NCI-H146 treated with DMSO at 0.1 percent for 48 hours (cell line): ENCODE measurements around the gene ATP9B.
"Not testable (repeated sequence)": the region's sequence is repeated elsewhere in the genome, so short reads cannot be mapped to it uniquely, and the experiment has no call there.

ENCODE experiments used
- DNase-seq: peaks from one replicate; lab custom pipeline; 2025; ENCODE audit not compliant: unreplicated experiment; lab: John Stamatoyannopoulos, UW

Gene ATP9B

GRCh38 chr18:79129120-79129519 lies 59.9 kb downstream of the ATP9B start:
- no peak for DNase-seq

- no peak for DNase-seq
Observed at GRCh38 chr18:79133724-79134123, 64.5 kb downstream of the ATP9B start.

- DNase-seq, result no peak
Observed at GRCh38 chr18:79135924-79136323, 66.7 kb downstream of the ATP9B start.

- no peak for DNase-seq
Observed at GRCh38 chr18:79136742-79137141, 67.5 kb downstream of the ATP9B start.

DNA sequence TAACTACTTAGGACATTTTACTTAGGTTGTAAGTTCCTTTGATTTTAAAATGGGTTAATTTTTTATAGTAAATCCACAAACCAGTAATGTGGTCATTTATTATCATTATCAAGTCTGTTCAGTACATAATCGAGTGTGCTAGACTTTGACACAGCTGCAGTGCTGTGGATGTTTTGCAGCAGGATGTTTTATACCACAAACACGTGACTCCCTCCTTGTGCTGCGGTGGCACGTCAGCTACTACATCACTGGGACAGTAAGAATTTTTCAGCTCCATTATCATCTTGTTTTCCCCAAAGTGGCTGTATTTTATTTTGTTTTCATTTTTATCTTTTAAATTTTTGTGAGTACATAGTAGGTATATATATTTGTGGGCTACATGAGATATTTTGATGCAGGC lies 70.0 kb downstream of the ATP9B start:
- no peak for DNase-seq

DNA sequence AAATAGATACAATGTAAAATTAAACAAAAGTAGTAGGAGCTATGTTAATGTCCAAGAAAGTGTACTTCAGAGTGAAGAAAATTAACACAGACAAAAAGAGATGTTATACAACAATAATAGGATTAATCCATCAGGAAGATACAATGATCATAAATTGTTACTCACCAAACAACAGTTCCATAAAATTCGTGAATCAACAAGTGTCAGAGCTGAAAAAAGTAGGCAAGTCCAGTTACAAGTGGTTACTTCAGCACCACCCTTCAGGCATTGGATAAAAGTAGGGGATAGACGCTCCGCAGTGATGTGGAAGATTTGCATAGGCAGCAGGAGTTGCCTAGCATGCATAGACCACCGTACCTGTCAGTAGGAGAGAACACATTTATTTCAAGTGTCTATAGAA lies 77.8 kb downstream of the ATP9B start:
- no peak for DNase-seq

- DNase-seq, result no peak
Observed at GRCh38 chr18:79151191-79151590, 82.0 kb downstream of the ATP9B start.

DNA sequence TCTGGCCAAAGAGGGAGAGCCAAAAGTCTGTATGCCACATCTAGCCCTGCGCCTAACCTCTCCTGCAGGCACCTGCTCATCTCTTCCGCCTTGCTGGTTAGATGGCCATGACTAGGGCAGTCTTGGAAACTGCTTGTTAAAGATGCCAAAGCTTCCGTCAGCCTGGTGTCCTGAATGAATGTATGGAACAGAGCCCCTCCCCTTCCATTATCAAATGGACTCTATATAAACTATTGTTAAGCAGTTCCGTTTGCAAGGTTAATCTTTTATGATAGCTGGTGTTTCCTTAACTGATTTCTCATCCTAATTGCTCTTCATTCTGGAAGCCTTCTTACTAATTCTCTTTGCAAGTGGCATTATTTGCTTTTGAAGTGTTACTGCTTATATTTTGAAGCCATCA lies 87.1 kb downstream of the ATP9B start:
- no peak for DNase-seq

DNA sequence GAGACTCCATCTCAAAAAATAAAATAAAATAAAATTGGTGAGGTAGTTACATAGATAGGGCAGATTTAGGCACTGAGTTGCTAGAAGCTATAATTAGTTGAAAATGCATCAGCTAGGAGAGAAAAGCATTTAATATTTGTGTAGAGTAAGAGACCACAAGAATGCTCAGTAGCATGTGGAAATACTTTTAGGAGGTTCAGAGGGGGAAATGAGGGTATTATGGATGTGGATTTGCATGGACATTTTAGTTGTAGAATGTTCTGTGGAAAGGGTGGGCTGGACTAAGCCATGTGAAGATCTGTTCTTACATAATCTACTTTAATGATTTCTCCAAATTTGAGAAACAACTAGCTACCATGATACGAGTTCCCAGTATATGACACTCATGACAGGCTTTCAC lies 95.5 kb downstream of the ATP9B start:
- DNase-seq, result no peak

- DNase-seq, result no peak
Observed at GRCh38 chr18:79166702-79167101, 97.5 kb downstream of the ATP9B start.

- DNase-seq, result no peak
Observed at GRCh38 chr18:79167526-79168190, 98.5 kb downstream of the ATP9B start.

DNA sequence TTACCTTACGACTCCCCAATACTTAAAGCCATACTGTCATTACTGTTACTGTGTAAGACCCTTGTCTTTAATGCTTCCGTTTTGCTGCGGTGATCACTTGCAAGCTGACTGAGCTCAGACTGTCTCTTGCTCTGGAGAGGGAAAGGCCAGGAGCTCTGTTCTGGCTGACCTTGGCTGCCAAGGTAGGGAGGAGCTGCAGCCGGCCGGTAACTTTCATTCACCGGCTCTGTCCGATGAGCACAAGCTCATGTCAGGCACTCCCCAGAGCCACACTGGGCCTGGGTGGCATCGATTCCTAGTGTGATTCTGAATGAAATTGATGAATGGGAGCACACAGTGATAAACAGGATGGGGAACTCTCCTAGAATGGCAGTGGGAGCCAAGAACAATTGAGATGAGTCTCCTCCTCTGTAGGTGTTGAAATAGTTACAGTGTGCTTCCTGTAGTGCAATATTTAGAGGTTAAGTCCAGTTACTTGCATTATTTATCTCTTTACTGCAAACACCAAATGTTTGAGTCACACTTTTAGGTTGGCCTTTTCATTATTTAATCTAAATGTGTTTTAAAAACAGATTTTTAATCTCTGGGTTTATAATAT lies 100.9 kb downstream of the ATP9B start:
- peak; percentile 54 for DNase-seq

- DNase-seq, result not testable (repeated sequence)
Observed at GRCh38 chr18:79172331-79172730, 103.1 kb downstream of the ATP9B start.

DNA sequence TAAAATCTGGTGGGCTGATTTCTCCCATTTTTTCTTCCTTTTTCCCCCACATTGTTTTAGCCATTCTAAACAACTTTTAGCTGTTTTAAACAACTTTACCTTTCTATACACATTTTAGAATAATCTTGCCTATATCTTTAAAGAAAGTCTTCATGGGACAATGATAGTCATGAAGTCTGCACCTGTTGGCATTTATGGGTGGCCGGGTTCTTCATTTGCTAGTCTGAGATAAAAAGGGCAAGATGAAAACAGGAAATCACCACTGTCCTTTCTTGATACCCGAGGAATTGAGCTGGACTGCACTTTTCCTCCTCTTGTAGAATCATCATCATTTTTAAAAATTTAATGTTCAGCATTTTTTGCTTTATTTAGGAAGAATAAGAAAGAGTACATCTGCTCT lies 104.5 kb downstream of the ATP9B start:
- no peak for DNase-seq

DNA sequence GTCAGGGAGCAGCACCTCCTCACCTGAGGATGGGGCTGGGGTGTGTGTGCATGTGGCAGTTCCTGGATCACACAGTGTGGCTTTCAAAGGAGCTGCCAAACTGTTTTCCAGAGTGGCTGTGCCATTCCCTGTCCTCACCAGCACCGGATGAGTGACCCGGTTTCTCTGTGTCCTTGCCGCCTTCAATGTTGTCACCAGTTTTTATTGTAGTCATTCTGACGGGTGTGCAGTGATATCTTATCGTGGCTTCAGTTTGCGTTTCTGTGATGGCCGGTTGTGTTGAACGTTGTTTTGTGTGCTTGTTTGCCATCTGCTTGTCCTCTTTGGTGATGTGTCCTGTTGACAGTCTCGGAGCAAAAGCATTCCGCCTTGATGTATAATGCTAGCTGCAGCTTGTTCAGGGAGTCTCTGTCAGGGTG lies 108.9 kb downstream of the ATP9B start:
- no peak for DNase-seq

DNA sequence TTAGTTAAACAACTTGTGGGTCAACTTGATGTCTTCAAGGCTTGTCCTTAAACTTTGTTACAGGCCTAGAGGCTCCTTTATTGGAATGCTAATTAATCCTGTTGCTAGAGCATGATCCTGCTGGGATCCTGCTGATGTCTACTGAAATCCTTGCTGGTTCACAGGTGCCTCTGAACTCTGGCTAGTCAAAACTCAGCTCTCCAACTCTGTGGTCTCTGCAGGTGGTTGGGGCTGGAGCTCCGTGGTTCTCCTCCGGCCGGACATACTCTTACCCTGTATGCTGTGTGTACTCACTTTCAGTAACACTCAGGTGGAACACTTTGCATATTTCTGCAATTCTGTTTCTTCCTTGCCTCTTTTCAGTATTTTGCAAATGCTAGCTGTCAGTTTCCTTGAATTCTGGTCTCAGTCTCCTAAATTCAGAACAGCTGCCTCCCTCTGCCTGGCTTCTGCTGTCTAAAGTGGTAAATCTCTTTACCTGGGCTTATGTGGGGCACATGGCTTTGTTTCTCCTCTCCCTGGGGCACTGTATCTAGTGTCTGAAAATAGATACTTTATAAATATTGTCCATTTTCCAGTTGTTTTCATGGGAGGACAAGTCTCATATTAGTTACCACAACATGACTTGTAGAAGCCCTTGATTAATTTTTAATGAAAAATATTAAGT lies 113.0 kb downstream of the ATP9B start:
- no peak for DNase-seq

DNA sequence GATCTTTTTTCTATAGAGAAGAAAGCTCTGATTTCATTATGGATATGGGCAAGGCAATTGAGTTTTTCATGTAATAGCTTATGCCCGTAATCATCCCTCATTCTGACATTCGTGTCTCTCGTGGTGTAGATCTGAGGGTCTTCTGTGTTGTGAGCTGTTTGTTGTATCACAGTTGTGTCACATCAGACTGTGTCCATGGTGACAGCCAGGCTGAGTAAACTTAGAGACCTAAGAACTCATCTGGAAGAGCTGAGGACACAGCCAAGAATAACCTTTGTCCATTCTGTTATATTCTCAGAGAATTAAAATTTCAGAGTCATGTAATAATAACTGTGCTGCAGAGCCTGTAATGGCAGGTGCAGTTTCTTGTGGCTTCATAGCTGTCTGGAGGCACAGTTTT lies 116.5 kb downstream of the ATP9B start:
- DNase-seq, result no peak

- DNase-seq, result no peak
Observed at GRCh38 chr18:79186649-79187048, 117.5 kb downstream of the ATP9B start.

GRCh38 chr18:79187532-79188277 lies 118.5 kb downstream of the ATP9B start:
- no peak for DNase-seq

DNA sequence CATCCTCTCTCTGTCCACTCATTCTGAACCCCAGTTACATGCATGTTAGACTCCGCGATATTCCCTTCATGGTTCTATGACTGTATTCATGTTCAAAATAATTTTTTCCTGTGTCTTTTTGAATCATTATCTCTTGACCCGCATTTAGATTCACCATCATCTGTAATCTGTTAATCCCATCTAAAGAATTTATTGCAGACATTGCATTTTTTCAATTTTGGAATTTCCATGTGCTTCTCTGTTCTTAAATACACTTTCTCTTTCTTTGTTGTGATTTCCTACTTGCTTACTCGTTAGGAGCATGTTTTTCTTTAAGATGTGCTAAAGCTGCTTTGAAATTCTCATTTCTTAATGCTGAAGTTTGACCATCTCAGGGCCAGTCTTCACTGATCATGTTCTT lies 122.2 kb downstream of the ATP9B start:
- no peak for DNase-seq

GRCh38 chr18:79191956-79192355 lies 122.8 kb downstream of the ATP9B start:
- no peak for DNase-seq

GRCh38 chr18:79193826-79194225 lies 124.6 kb downstream of the ATP9B start:
- DNase-seq, result no peak
